ENCODE data around the gene OPCML. TPM values are rescaled to one million over a fixed set of nuclear protein-coding genes. Genes with fewer than 3 reads are reported as not detected.

OPCML gene
- total RNA-seq, 1 experiment from 2014 or later, result not detected

DNA sequence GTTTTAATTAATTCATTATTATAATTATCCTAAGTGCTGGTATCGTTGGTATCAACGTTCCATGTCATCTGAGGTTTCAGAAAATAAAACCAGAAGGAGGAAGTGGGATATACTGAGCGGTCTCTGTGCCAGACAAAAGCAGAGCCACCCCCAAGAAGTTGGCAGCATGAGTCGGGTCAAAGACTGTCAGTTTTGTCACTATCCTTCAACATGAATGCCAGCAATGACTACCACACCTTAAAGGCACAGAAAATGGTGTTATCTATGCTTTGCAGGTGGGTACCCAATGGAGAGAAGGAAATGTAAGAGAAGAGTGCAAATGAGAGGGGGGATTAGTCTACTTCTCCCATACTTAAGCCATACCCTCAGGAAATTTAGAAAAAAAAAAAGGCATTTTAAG lies 408.5 kb downstream of the OPCML start:
- CTCF ChIA-PET, result no interaction called here
- Histone ChIP-seq H3K4me1 (ENCODE audit: control insufficient read depth, insufficient read depth, low read length) (no peaks in the 10 kb centered on the region), H3K9me3 (ENCODE audit: control insufficient read depth, insufficient read depth, low read depth, low read length) (no peaks in the 10 kb centered on the region), H3K27ac (ENCODE audit: low read length) (no peak overlapping the region), H3K27me3 (ENCODE audit: control insufficient read depth, insufficient read depth, low read length) (peaks cover 2% of the 10 kb centered on the region; the same call in 1 of the 2 replicates), H3K4me3 (ENCODE audit: low read depth in 2 of 2, low read length in 2 of 2) (no peak overlapping the region), H3K36me3 (ENCODE audit: control insufficient read depth, insufficient read depth, low read length) (no peaks in the 10 kb centered on the region)
- no peak for DNase-seq (ENCODE audit: low read depth, low spot score)
- intact Hi-C loops (cut with micrococcal nuclease; ENCODE audit: unreplicated experiment), result no loop called here
- in situ Hi-C loops (cut with HindIII; ENCODE audit: low pct_unique_long_range_greater_than_20kb, low sequenced_read_pairs), result no loop called here
- BruUV-seq (replicated peaks), result no TSS peak
- no peak for ATAC-seq
- POLR2A ChIA-PET, result no interaction called here
- TF ChIP-seq, protein P1, sequence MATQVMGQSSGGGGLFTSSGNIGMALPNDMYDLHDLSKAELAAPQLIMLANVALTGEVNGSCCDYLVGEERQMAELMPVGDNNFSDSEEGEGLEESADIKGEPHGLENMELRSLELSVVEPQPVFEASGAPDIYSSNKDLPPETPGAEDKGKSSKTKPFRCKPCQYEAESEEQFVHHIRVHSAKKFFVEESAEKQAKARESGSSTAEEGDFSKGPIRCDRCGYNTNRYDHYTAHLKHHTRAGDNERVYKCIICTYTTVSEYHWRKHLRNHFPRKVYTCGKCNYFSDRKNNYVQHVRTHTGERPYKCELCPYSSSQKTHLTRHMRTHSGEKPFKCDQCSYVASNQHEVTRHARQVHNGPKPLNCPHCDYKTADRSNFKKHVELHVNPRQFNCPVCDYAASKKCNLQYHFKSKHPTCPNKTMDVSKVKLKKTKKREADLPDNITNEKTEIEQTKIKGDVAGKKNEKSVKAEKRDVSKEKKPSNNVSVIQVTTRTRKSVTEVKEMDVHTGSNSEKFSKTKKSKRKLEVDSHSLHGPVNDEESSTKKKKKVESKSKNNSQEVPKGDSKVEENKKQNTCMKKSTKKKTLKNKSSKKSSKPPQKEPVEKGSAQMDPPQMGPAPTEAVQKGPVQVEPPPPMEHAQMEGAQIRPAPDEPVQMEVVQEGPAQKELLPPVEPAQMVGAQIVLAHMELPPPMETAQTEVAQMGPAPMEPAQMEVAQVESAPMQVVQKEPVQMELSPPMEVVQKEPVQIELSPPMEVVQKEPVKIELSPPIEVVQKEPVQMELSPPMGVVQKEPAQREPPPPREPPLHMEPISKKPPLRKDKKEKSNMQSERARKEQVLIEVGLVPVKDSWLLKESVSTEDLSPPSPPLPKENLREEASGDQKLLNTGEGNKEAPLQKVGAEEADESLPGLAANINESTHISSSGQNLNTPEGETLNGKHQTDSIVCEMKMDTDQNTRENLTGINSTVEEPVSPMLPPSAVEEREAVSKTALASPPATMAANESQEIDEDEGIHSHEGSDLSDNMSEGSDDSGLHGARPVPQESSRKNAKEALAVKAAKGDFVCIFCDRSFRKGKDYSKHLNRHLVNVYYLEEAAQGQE (IDR thresholded peaks at IDR 0.05; ENCODE audit: insufficient read depth in 1 of 2, low read depth in 2 of 2, low read length in 1 of 2), result no peak
- TF ChIP-seq POLR2AphosphoS5 (IDR thresholded peaks at IDR 0.05; ENCODE audit: low read depth, low read length) (no peak), TCF7L2 (IDR thresholded peaks at IDR 0.05; ENCODE audit: low read depth, low read length) (no peak), SIN3A (IDR thresholded peaks at IDR 0.05; ENCODE audit: borderline replicate concordance, insufficient read depth, low read depth, low read length) (no peak)
- TF ChIP-seq, protein P2, sequence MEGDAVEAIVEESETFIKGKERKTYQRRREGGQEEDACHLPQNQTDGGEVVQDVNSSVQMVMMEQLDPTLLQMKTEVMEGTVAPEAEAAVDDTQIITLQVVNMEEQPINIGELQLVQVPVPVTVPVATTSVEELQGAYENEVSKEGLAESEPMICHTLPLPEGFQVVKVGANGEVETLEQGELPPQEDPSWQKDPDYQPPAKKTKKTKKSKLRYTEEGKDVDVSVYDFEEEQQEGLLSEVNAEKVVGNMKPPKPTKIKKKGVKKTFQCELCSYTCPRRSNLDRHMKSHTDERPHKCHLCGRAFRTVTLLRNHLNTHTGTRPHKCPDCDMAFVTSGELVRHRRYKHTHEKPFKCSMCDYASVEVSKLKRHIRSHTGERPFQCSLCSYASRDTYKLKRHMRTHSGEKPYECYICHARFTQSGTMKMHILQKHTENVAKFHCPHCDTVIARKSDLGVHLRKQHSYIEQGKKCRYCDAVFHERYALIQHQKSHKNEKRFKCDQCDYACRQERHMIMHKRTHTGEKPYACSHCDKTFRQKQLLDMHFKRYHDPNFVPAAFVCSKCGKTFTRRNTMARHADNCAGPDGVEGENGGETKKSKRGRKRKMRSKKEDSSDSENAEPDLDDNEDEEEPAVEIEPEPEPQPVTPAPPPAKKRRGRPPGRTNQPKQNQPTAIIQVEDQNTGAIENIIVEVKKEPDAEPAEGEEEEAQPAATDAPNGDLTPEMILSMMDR (IDR thresholded peaks at IDR 0.05), result no peak

DNA sequence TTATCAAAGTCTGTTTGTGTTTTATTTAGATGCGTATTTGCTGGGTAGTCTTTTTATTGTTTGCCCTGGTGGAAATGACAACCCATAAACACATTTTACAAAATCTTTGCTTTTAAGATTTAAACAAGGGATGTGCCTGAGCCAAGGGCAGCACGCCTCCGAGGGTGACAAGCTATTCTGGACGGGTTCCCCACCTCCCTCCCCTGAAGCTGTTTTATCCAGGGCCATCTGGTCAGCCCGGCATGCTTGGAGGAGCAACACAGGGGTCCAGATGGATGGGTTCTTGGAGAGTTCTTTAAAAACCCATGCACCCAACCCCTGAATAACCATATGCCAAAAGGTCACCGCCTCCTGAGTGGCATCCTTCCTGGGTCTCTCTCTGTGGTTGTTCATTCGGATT lies 408.9 kb downstream of the OPCML start:
- POLR2A ChIA-PET, result no interaction called here
- H3K4me1 ChIP-seq (ENCODE audit: control insufficient read depth, insufficient read depth, low read length), result no peaks in the 10 kb centered on the region
- BruUV-seq (replicated peaks), result no TSS peak
- H3K27ac ChIP-seq (ENCODE audit: low read length), result no peak overlapping the region
- no peaks in the 10 kb centered on the region for H3K36me3 ChIP-seq (ENCODE audit: control insufficient read depth, insufficient read depth, low read length)
- in situ Hi-C loops (cut with HindIII; ENCODE audit: low pct_unique_long_range_greater_than_20kb, low sequenced_read_pairs) (no loop called here), intact Hi-C loops (cut with micrococcal nuclease; ENCODE audit: unreplicated experiment) (no loop called here)
- peaks cover 2% of the 10 kb centered on the region; the same call in 1 of the 2 replicates for H3K27me3 ChIP-seq (ENCODE audit: control insufficient read depth, insufficient read depth, low read length)
- TF ChIP-seq, protein P1 (IDR thresholded peaks at IDR 0.05; ENCODE audit: insufficient read depth in 1 of 2, low read depth in 2 of 2, low read length in 1 of 2), result no peak
- TF ChIP-seq SIN3A (IDR thresholded peaks at IDR 0.05; ENCODE audit: borderline replicate concordance, insufficient read depth, low read depth, low read length) (no peak), TCF7L2 (IDR thresholded peaks at IDR 0.05; ENCODE audit: low read depth, low read length) (no peak), POLR2AphosphoS5 (IDR thresholded peaks at IDR 0.05; ENCODE audit: low read depth, low read length) (no peak)
- TF ChIP-seq, protein P2 (IDR thresholded peaks at IDR 0.05), result no peak
- CTCF ChIA-PET, result no interaction called here
- no peak overlapping the region for H3K4me3 ChIP-seq (ENCODE audit: low read depth in 2 of 2, low read length in 2 of 2)
- no peaks in the 10 kb centered on the region for H3K9me3 ChIP-seq (ENCODE audit: control insufficient read depth, insufficient read depth, low read depth, low read length)
- ATAC-seq (no peak), DNase-seq (ENCODE audit: low read depth, low spot score) (no peak)
